ENCODE results near the gene MEGF9.

MEGF9 gene

DNA sequence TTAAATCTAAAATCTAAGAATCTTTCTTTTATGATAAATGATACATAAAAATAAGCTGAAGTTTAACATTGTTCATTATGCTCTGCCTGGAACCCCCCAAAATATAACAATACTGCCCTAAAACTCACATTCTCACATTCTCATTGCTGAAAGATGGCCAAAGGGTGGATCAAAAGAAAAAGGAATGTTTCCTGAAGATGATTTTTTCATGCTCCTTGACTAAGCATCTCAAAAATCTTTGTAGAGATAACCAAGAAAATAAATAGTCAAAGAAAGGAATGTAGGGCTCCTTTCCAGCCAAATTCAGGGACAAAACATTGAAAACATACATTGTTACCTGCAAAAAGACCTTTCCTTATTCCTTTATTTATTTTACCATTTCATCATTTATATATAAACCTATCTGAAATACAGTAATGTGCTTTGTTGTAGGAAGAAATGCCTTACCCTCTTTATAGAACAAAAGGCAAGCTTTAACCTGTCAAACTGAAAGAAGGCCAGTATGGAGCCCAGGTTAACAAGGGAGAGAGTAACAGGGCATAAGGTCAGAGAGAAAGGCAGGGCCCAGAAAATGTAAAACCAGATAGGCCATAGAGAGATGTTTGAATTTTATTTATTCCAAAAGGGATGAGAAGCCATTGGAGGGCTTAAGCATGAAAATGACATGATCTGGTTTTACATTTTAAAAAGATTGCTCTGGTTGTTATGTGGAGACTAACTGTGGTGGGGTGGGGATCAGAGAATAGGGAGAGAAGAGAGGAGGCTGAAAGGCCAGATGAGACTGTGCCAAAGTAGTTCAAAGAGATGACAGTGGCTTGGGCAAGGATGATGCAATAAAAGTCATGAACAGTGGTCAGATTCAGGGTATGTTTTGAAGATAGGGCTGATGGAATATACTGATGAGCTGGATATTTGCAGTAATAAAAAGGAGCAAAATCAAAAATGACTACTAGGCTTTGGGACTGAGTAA is 97.0 kb downstream of the MEGF9 start:
- Histone ChIP-seq H2AFZ (ENCODE audit: low read depth) (no peak overlapping the region), H3K79me2 (ENCODE audit: insufficient read depth, low read depth) (no peaks in the 10 kb centered on the region), H3K27ac (no peak overlapping the region), H3K36me3 (ENCODE audit: insufficient read depth) (no peaks in the 10 kb centered on the region), H4K20me1 (ENCODE audit: insufficient read depth) (no peaks in the 10 kb centered on the region), H3K4me3 (IDR thresholded peaks at IDR 0.05; ENCODE audit: insufficient read depth, low read depth, low read length) (no peak overlapping the region), H3K9ac (no peak overlapping the region), H3K4me1 (ENCODE audit: low read depth, poor library complexity, severe bottlenecking) (peaks cover 35% of the 10 kb centered on the region), H3K27me3 (ENCODE audit: insufficient read depth, low read depth) (no peaks in the 10 kb centered on the region), H3K4me2 (peak overlapping the region; percentile 22; the same call in 1 of the 2 replicates)
- TF ChIP-seq, protein P1, sequence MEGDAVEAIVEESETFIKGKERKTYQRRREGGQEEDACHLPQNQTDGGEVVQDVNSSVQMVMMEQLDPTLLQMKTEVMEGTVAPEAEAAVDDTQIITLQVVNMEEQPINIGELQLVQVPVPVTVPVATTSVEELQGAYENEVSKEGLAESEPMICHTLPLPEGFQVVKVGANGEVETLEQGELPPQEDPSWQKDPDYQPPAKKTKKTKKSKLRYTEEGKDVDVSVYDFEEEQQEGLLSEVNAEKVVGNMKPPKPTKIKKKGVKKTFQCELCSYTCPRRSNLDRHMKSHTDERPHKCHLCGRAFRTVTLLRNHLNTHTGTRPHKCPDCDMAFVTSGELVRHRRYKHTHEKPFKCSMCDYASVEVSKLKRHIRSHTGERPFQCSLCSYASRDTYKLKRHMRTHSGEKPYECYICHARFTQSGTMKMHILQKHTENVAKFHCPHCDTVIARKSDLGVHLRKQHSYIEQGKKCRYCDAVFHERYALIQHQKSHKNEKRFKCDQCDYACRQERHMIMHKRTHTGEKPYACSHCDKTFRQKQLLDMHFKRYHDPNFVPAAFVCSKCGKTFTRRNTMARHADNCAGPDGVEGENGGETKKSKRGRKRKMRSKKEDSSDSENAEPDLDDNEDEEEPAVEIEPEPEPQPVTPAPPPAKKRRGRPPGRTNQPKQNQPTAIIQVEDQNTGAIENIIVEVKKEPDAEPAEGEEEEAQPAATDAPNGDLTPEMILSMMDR (conservative IDR thresholded peaks at IDR 0.05; ENCODE audit: low read depth, low read length) = no peak

DNA sequence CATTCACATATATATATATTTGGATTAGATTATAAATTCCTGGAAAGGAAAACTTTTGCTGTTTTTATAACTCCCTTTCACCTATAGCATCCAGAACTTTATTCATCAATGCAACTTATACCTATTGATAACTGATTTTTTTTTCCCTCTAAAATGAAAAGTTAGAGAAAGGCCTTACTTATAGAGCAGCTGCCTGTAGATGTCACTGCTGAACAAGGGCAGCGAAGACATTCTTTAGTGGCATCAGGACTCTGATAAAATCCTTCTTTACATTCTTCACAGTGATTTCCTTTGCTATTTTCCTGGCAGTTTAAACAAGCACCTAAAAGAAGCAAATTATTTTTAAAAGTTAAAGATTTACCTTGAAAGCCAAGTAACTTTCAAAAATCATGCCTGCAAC is 102.1 kb downstream of the MEGF9 start:
- no peaks in the 10 kb centered on the region for H3K79me2 ChIP-seq (ENCODE audit: insufficient read depth, low read depth)
- H3K4me1 ChIP-seq (ENCODE audit: low read depth, poor library complexity, severe bottlenecking) = peaks cover 14% of the 10 kb centered on the region
- H3K4me2 ChIP-seq = no peak overlapping the region
- no peak overlapping the region for H3K9ac ChIP-seq
- no peak overlapping the region for H3K4me3 ChIP-seq (IDR thresholded peaks at IDR 0.05; ENCODE audit: insufficient read depth, low read depth, low read length)
- H3K36me3 ChIP-seq (ENCODE audit: insufficient read depth) = no peaks in the 10 kb centered on the region
- TF ChIP-seq, protein P1 (conservative IDR thresholded peaks at IDR 0.05; ENCODE audit: low read depth, low read length) = no peak
- H3K27me3 ChIP-seq (ENCODE audit: insufficient read depth, low read depth) = no peaks in the 10 kb centered on the region
- H3K27ac ChIP-seq = no peak overlapping the region
- no peak overlapping the region for H2AFZ ChIP-seq (ENCODE audit: low read depth)
- H4K20me1 ChIP-seq (ENCODE audit: insufficient read depth) = no peaks in the 10 kb centered on the region

DNA sequence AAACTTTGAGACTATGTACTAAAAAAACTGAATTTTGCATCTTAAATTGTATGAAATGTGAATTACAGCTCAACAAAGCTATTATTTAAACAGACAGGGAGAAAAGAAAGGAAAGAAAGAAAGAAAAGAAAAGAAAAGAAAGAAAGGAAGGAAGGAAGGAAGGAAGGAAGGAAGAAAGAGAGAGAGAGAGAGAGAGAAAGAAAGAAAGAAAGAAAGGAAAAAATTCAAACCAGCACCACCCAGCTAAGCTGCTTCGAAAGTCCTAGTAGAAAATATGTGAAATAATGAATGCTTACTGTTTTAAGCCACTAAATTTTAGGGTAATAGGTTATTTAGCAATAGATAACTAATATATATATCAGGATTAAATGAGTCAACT is 102.6 kb downstream of the MEGF9 start:
- Histone ChIP-seq H3K36me3 (ENCODE audit: insufficient read depth) (no peaks in the 10 kb centered on the region), H3K79me2 (ENCODE audit: insufficient read depth, low read depth) (no peaks in the 10 kb centered on the region), H3K9ac (no peak overlapping the region), H4K20me1 (ENCODE audit: insufficient read depth) (no peaks in the 10 kb centered on the region), H3K27me3 (ENCODE audit: insufficient read depth, low read depth) (no peaks in the 10 kb centered on the region), H3K27ac (no peak overlapping the region), H3K4me1 (ENCODE audit: low read depth, poor library complexity, severe bottlenecking) (peaks cover 9% of the 10 kb centered on the region), H3K4me2 (no peak overlapping the region), H2AFZ (ENCODE audit: low read depth) (no peak overlapping the region), H3K4me3 (IDR thresholded peaks at IDR 0.05; ENCODE audit: insufficient read depth, low read depth, low read length) (no peak overlapping the region)
- TF ChIP-seq, protein P1 (conservative IDR thresholded peaks at IDR 0.05; ENCODE audit: low read depth, low read length) = no peak

DNA sequence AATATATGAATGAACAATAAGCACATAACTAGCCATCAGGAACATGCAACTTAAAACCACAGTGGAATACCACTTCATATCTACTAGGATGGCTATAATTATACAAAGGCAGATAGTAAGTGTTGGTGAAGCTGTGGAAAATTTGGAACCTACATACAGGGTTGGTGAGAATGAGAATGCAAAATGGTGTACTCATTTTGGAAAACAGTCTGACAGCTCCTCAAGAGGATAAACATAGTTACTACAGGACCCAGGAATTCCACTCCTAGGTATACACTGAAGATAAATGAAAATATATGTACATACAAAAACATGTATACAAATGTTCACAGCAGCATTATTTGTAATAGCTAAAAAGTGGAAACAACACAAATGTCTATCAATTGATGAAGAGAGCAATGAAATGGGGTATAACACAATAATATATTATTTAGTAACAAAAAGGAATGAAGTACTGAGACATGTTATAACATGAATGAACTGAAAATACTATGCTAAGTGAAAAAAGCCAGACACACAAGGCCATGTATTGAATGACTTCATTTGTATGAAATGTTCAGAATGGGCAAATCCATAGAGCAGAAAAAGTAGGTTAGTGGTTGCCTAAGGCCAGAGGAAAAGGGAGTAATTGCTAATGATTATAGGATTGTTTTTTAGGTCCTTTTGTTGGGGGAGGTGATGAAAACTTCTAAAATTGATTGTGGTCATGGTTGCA is 103.1 kb downstream of the MEGF9 start:
- Histone ChIP-seq H3K4me2 (no peak overlapping the region), H3K9ac (no peak overlapping the region), H3K4me1 (ENCODE audit: low read depth, poor library complexity, severe bottlenecking) (peaks cover 9% of the 10 kb centered on the region), H3K27ac (no peak overlapping the region), H3K36me3 (ENCODE audit: insufficient read depth) (no peaks in the 10 kb centered on the region), H3K27me3 (ENCODE audit: insufficient read depth, low read depth) (no peaks in the 10 kb centered on the region), H4K20me1 (ENCODE audit: insufficient read depth) (no peaks in the 10 kb centered on the region), H2AFZ (ENCODE audit: low read depth) (no peak overlapping the region), H3K79me2 (ENCODE audit: insufficient read depth, low read depth) (no peaks in the 10 kb centered on the region), H3K4me3 (IDR thresholded peaks at IDR 0.05; ENCODE audit: insufficient read depth, low read depth, low read length) (no peak overlapping the region)
- TF ChIP-seq, protein P1 (conservative IDR thresholded peaks at IDR 0.05; ENCODE audit: low read depth, low read length) = peak; percentile 55; the same call in 1 of the 2 replicates
